Adrenal gland (tissue), 12 donors: ENCODE results near the gene TANK. TPM values are rescaled to one million over a fixed set of nuclear protein-coding genes. Genes with fewer than 3 reads are reported as not detected.

Source experiments
- DNase-seq, 7 donors: peaks; one replicate each; pipeline ENCODE4 v3.0.0-alpha.2; 2019 to 2020
- H3K27ac ChIP-seq, 5 donors: fragments of 200-600 bp; sonication (generic) in 4 of 5; 1 replicate in 3 of 5; 2 replicates in 2 of 5; pipeline versions ENCODE4 v1.5.1 to v1.8.0; 2016 to 2020; ENCODE audit warnings: mild to moderate bottlenecking in 1 of 5
- H3K27me3 ChIP-seq: fragments of 200-600 bp; 2 replicates; pipeline ENCODE4 v1.8.0; 2021
- H3K36me3 ChIP-seq, 2 donors: fragments of 200-600 bp; replicated peaks in 1 of 2; 1 replicate in 1 of 2; 2 replicates in 1 of 2; pipeline versions ENCODE4 v1.5.1 to v1.8.0; 2018 to 2022
- H3K4me1 ChIP-seq, 2 donors: fragments of 200-600 bp; replicated peaks in 1 of 2; 1 replicate in 1 of 2; 2 replicates in 1 of 2; pipeline versions ENCODE4 v1.5.1 to v1.8.0; 2018 to 2021
- H3K4me3 ChIP-seq, 4 donors: fragments of 200-600 bp; sonication (generic) in 3 of 4; one replicate each; pipeline ENCODE4 v1.5.1; 2016 to 2018
- H3K9me3 ChIP-seq, 3 donors: fragments of 200-600 bp; sonication (generic) in 1 of 3; replicated peaks in 1 of 3; 1 replicate in 2 of 3; 2 replicates in 1 of 3; pipeline versions ENCODE4 v1.5.1 to v1.8.0; 2016 to 2021
- POLR2A ChIP-seq, 2 donors: fragments of 450-650 bp; IDR thresholded peaks; one replicate each; pipeline ENCODE4 v1.6.1; 2017; ENCODE audit warnings: antibody characterized with exemption in 2 of 2, mild to moderate bottlenecking in 2 of 2, moderate library complexity in 1 of 2
- WGBS, 4 donors: extraction: QIAGEN DNeasy Blood & Tissue Kit in 2 of 4; methylation state at CpG; one replicate each; pipeline versions ENCODE4 v1.1.5 to v1.1.7; 2013 to 2017; 5-methylcytosine and 5-hydroxymethylcytosine counted together
- intact Hi-C, 2 donors: fragments of 100-400 bp; cut with DNase I; formaldehyde crosslinking; loops; one replicate each; pipeline versions ENCODE4 v1.14.1 to v1.15.0; 2022 to 2023
- polyA plus RNA-seq, 3 donors: library from polyadenylated mRNA; stranded (reverse); fragments of 200-250 nt in 2 of 3; fragments of 350-450 nt in 1 of 3; fragmentation: Illumina TruSeq in 1 of 3; extraction: RNeasy Lipid Tissue Mini Kit (QIAGEN cat#74804) in 1 of 3; gene quantifications; one replicate each; pipeline ENCODE4 v1.2.3, GENCODE V29; 2013 to 2014
- total RNA-seq, 9 donors: library from RNA; depleted of rRNA in 4 of 9; stranded (reverse); fragments of >200 nt in 4 of 9; fragments of 120-200 nt in 1 of 9; fragmentation: NEBNext Ultra II Directional in 1 of 9; extraction: Animal tissue kit (Norgen Biotek cat#: 25700) in 1 of 9; gene quantifications; one replicate each; pipeline versions ENCODE4 v1.1.0 to v1.2.4, GENCODE V29; 2013 to 2023
- TF ChIP-seq, protein P1 (sequence below), 6 experiments: fragments of 450-650 bp in 4 of 6; fragments of 200-600 bp in 2 of 6; sonication (generic) in 1 of 6; IDR thresholded peaks; 1 replicate in 5 of 6; 2 replicates in 1 of 6; pipeline versions ENCODE4 v1.5.1 to v1.8.0; 2016 to 2021; ENCODE audit warnings: antibody characterized with exemption in 6 of 6, mild to moderate bottlenecking in 2 of 6, moderate library complexity in 1 of 6
- donor health status: healthy with polysubstance abuse.
- donor health status: Bipolar disorder and iron deficiency.
- donor health status: DM: yes; HTN: yes; CAD: no.
- donor health status: DM: no; HTN: no; CAD: no.
- donor health status: DM: no; HTN: no; CAD: no.
- donor health status: DM: yes; HTN: yes; CAD: no.

Gene TANK
- total and polyA plus RNA-seq, 12 donors = 23.7 to 90.9 (median 55.0) TPM

DNA sequence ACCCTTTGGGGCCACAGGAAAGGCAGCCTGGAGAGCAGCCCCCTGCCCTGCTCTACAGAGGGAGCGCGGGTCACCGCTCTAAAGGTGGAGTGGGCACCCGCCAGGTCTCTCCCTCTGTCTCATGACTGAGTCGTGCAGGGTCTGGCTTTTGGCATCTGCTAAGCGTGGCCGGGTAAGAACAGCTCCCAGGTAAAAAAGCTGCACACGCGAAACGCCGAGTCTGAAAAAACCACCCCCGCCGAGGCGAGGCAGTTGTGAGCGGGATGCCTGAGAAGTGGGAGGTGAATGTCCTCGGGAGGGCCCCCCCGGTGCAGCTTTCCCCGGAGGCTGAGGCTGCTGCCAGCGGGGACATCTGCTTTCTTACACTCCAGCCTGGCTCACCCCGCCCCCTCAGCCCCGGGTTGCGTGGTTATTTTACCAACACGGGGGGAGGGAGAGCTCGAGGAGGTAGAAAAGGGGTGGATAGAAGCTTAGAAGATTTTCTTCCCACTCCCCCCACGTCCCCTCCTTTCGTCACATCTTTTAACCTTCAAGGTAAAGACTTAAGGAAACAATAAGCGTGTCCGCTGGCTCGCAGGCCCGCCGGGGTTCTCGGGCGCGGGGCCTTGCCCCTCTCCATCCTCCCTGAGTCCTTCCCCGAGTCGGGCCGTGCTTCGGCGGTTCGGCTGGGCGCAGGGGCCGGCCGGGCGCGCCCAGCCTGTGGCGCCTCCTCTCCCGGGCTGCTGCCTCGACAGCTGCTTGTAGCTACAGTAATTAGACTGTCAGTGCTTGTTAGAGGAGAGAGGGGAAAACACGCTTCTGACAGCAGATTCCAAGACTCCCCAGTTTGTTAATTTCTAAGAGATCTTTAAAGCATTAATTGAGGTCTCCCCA is 77.4 kb downstream of the TANK start:
- 0 to 9% (median 7%) methylated on average over 17 to 49 of the region's 49 CpGs for WGBS, 4 donors
- DNase-seq = peak; percentile 40 to 85 (median 56)
- Histone ChIP-seq H3K4me3 (peak overlapping the region in 2 of 4 donors; percentile 16 to 86), H3K9me3 (no peaks in the 10 kb centered on the region), H3K27me3 (no peaks in the 10 kb centered on the region), H3K4me1 (peaks cover 5 to 15% of the 10 kb centered on the region in 2 donors), H3K36me3 (no peaks in the 10 kb centered on the region), H3K27ac (peak overlapping the region in 1 of 5 donors; percentile 38)
- intact Hi-C loops = no loop called here
- TF ChIP-seq, protein P1, sequence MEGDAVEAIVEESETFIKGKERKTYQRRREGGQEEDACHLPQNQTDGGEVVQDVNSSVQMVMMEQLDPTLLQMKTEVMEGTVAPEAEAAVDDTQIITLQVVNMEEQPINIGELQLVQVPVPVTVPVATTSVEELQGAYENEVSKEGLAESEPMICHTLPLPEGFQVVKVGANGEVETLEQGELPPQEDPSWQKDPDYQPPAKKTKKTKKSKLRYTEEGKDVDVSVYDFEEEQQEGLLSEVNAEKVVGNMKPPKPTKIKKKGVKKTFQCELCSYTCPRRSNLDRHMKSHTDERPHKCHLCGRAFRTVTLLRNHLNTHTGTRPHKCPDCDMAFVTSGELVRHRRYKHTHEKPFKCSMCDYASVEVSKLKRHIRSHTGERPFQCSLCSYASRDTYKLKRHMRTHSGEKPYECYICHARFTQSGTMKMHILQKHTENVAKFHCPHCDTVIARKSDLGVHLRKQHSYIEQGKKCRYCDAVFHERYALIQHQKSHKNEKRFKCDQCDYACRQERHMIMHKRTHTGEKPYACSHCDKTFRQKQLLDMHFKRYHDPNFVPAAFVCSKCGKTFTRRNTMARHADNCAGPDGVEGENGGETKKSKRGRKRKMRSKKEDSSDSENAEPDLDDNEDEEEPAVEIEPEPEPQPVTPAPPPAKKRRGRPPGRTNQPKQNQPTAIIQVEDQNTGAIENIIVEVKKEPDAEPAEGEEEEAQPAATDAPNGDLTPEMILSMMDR (IDR thresholded peaks at IDR 0.05) = no peak
- TF ChIP-seq POLR2A (IDR thresholded peaks at IDR 0.05) = no peak

DNA sequence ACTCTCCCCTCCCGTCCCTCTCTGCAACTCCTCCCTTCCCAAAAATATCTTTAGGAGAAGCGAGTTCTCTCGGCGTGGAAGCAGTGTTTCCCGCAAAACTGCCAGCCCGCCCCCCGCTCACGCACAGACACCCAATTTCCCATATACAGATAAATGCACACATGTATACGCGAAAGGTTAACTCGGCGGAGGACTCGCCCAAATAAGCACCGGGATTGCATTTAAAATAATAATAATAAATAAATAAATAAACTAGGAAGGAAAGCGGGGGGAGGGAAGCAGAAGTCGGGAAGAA is 78.0 kb downstream of the TANK start:
- H3K9me3 ChIP-seq = no peaks in the 10 kb centered on the region
- peaks cover 5 to 15% of the 10 kb centered on the region in 2 donors for H3K4me1 ChIP-seq
- DNase-seq = no peak
- no peaks in the 10 kb centered on the region for H3K36me3 ChIP-seq
- intact Hi-C loops = no loop called here
- TF ChIP-seq, protein P1 (IDR thresholded peaks at IDR 0.05) = no peak
- no peak for TF ChIP-seq POLR2A (IDR thresholded peaks at IDR 0.05)
- peak overlapping the region in 2 of 4 donors; percentile 9 to 86 for H3K4me3 ChIP-seq
- WGBS, 4 donors = 0 to 2% (median 1%) methylated on average over 16 of the region's 16 CpGs
- H3K27ac ChIP-seq = no peak overlapping the region
- H3K27me3 ChIP-seq = no peaks in the 10 kb centered on the region

DNA sequence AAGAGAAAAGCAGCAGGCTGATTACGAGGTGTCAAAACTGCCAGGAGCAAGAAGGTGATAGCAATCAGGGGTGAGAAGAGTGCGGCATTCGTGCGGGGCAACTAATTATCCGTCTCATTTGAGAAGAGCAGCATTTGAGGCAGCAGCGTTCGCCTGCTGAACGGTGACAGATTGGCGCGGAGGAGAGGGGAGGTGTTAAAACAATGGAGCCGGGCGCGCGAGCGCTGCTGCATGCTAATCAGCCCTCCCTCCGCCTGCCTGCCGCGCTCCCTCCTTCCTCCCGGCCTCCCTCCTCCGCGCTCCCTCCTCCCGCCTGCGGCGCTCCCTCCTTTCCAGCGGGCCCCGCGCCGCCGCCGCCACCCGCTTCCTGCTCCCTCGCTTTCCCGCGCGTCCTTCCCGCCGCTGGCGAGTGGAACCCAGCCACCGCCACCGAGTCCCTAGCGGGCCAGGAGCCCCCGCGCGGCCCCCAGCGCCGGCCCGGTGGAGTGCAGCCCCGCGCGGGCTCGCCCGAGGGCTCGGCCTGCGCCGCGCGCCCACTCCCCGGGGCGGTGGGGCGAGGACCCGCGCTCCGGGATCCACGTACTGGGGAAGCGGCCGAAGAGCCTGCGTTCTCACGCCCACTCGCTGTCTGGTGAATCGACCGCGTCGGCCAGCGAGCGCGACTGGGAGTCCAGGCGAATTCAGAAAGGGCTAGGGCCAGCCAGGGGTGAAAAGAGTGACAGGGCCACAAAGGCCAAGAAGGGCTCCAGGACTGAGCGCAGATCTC is 78.5 kb downstream of the TANK start:
- intact Hi-C loops = no loop called here

More for the DNA sequence above, 78.5 kb downstream of the TANK start:
- no peak for TF ChIP-seq POLR2A (IDR thresholded peaks at IDR 0.05)
- TF ChIP-seq, protein P1 (IDR thresholded peaks at IDR 0.05) = peak in 1 of 6 experiments; percentile 5
- Histone ChIP-seq H3K36me3 (no peaks in the 10 kb centered on the region), H3K9me3 (no peaks in the 10 kb centered on the region), H3K4me3 (peak overlapping the region in 2 of 4 donors; percentile 9 to 86), H3K27me3 (no peaks in the 10 kb centered on the region), H3K4me1 (peaks cover 5 to 15% of the 10 kb centered on the region in 2 donors), H3K27ac (peak overlapping the region in 2 of 5 donors; percentile 23 to 51)
- DNase-seq = peak; percentile 49 to 74 (median 62)
- WGBS, 4 donors = 0 to 2% (median 1%) methylated on average over 31 to 78 of the region's 78 CpGs
